ENCODE measurements around the gene CFAP77. TPM values are rescaled to one million over a fixed set of nuclear protein-coding genes. Genes with fewer than 3 reads are reported as not detected.

Gene CFAP77
- total and polyA plus RNA-seq, 9 of the 15 experiments (the other 6 are each of a cell fraction or from before 2014, with no cell fraction given), result not detected

GRCh38 chr9:132507670-132508469 is 97.9 kb downstream of the CFAP77 start (continued):
- peak; percentile 53 for TF ChIP-seq CTCFL (IDR thresholded peaks at IDR 0.05; ENCODE audit: borderline replicate concordance, insufficient read depth, low read depth, low read length, poor library complexity, severe bottlenecking)
- TF ChIP-seq ZBTB26 (CRISPR knock-in tag; IDR thresholded peaks at IDR 0.05), result no peak
- peak; percentile 80 for TF ChIP-seq SMC3 (conservative IDR thresholded peaks at IDR 0.05; ENCODE audit: insufficient read depth, low read depth, low read length)
- 0 out of 2 replicates have a peak, but pooled peaks have one; percentile 50 for TF ChIP-seq RB1 (IDR thresholded peaks at IDR 0.05; ENCODE audit: low read depth)
- TF ChIP-seq REST (IDR thresholded peaks at IDR 0.05; ENCODE audit: borderline replicate concordance), result peak; percentile 75; the same call in 1 of the 2 replicates
- TF ChIP-seq REST (CRISPR knock-in tag; IDR thresholded peaks at IDR 0.05; ENCODE audit: low read depth), result no peak
- no peak for TF ChIP-seq MAFK (IDR thresholded peaks at IDR 0.05; ENCODE audit: low read length)
- TF ChIP-seq MNT (conservative IDR thresholded peaks at IDR 0.05), result no peak
- no peak for TF ChIP-seq ZNF124 (CRISPR knock-in tag; IDR thresholded peaks at IDR 0.05)
- peak; percentile 71 to 84 for TF ChIP-seq RAD21 (CRISPR knock-in tag; conservative IDR thresholded peaks at IDR 0.05 in 1 of 2, IDR thresholded peaks at IDR 0.05 in 1 of 2)
- TF ChIP-seq CC2D1A (IDR thresholded peaks at IDR 0.05), result 0 out of 2 replicates have a peak, but pooled peaks have one; percentile 30

Data from K562 (cell line).